ENCODE results near the gene LNX1.

LNX1 gene

DNA sequence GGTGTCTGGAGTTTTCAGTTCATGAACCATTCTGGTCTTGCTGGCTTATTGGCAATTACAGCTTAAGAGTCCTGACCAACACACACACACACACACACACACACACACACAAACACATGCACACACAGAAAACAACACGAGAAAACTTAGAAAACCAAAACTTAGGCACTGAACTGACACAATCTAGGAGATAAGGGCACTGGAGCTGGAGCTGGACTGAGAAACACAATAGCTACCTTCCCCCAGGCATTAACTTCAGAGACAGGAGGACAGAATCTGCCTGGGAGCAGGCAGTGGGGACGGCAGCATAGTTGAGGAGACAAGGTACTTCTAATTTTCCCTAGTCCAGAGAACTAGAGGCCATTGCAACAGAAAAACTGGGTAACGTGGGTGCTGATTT, 62.3 kb downstream of the LNX1 start:
- DNase-seq, result no peak

DNA sequence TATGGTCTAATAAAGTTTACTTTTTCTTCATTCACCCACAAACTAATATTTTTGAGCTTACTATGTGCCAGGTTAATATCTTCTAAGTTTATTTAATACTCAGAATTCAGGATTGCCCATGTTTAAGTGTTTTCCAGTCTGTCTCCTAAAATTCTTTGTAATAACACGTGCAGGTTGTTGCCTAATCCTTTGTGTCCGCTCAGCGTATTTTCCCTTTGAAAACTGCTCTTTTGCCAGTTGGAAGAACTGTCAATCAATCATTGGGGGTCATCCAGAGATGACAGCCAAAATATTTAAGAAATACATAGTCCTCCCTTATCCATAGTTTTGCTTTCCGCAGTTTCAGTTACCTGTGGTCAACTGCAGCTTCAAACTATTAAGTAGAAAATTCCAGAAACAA, 63.4 kb downstream of the LNX1 start:
- no peak for DNase-seq

DNA sequence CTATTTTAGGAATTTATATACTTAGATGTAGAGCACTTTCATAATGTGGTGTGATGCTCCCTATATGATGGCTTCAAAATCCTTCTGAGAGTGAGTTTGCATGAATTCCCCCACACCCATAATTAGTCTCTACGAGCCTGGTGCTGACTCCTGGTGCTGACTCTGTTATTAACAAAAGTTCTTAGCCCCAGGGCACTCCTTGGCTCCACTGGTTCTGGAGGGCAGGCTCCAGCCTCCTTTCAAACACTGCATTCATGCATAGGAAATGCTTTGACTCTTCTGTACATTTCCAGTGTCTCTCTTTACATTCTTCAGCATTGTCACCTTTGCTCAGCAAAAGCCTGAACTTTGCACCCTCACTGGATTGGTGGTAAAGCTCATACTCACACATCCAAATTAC, 64.0 kb downstream of the LNX1 start:
- no peak for DNase-seq

DNA sequence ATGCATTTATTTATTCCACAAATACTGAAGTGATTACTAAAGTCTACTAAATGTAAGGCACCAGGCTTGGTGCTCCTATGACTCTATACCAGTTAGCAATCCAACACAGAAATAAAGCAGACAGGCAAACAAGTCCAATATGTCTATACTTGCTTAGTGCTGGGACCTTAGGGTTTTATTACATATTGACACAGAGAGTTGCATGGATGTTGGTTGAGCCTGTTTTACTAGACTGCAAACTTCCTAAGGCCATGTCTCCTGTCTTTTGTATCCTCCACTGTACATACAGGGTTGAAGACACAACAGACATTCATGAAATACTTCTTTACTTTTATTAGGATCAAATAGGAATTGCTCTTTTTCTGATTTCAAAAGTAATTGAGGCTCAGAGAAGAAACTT, 69.0 kb downstream of the LNX1 start:
- no peak for DNase-seq

DNA sequence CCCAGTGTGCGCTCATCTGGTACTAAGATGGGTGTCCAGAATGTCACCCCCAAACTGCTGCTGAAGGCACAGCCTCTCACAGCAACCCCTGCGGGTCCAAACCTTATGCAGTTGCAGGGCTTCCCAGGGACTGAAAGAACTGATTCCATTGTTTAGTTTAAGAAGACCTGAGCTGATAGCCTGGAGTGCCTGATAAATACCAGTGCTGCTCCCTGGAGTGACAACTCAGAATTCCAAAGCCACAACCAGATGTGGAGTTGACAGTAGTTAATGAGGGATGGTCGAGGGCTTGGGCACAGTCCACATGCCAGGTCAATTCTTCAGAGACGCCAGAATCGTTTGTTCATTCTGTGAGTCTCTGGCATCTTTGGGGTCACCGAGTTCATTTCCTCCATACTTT, 71.2 kb downstream of the LNX1 start:
- DNase-seq, result no peak

DNA sequence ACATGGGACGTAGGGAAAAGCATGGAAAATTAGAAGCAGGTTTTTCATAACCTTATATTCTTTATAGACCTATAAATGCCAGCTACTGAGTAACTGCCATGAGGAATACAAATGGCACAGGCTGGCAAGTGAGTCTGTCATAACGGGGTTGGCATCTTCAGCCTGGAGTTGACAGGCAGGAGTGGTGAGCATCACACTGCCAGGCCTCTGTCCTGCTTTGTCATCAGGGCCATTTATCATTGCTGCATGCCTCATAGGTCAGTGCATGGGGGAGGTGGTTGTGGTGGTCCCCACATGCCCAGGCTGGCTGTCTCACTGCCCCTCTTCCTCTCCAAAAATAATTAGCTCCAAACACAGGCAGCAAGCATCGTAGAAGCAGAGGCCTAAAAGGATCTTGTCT, 72.5 kb downstream of the LNX1 start:
- DNase-seq, result no peak

DNA sequence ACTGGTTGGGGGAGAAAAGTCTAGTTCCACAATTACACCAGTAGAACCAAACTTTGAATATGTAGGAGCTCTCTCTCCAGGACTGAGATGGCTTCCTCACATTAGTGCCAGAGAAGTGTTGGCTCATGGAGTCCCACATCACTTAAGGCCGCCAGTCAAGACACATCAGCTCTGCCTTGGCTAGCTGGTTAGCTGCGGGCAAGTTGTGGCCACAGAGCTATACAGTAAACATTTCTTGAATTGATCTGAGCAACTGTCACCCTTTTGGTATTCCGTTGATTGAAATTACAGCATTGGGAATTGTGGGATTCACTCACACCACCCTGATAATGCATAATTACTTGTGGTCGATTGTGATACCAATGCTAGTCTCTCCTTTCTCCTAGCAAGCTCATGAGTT, 76.2 kb downstream of the LNX1 start:
- DNase-seq, result no peak

DNA sequence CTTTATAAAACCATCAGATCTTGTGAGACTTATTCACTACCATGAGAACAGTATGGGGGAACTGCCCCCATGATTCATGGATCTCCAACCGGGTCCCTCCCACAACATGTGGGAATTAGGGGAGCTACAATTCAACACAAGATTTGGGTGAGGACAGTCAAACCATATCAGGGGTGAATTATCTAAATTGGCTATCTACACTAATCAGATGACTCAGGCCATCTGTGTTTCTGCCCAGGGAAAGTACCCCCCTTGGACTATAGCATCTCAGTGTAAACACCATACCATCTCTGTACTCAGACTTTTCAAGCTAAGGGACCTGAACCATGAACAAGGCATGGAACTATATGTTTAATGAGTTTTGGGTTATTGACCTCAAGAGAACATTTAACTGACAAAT, 76.8 kb downstream of the LNX1 start:
- no peak for DNase-seq

DNA sequence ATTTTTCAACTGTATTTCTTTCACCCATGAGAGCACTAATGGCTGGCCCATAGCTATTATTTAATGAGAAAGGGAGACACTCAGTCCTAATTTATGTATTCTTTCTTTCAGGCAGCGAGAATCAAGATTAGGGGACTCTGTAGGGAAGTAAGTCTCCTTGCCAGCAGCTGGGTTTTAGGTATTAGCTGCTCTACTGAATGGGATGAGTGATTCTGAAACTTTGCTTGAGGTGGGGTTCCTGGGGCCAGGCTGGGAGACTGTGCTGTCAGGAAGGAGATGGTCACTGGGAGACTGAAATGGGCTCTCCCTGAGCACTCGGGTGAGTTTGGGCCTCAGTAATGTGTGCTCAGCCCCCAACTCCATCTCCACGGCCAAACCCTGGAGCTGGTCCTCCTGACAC, 78.7 kb downstream of the LNX1 start:
- no peak for DNase-seq

DNA sequence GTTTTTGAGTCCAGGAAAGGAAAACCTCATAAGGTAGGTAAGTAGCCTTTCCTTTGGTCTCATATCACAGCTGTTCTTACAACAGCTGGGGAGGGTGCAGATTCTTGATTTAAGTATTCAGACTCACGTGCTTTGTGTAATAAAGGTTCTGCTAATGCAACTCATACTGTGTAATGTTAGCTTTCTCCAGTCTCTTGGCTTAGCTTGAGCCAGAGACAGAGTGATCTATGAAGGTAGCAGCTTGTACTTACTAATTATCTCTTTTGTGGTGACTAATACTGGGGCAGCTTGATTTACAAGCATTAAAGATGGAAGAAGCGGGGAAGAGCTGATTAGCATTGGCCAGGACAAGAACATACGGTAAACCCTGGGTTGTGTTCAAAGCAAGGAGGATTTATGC, 80.3 kb downstream of the LNX1 start:
- DNase-seq, result no peak

DNA sequence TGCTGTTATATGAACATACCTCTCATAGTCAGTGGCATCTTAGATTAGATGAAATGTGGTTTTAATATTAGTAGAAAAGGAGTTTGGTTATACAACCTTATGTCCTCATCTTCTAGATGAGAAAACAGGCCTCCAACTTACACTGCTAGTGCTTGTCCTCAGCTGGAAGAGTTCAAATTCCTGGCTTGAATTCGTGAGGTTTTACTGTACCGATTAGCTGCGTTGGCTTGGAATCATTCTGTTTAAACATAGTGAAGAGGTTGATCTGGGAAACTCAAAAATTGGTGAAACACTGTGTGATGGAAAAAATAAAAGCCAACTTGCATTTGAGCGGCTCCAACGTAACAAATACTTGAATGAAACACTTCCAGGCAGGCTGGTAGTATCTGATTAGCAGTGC, 81.0 kb downstream of the LNX1 start:
- no peak for DNase-seq

DNA sequence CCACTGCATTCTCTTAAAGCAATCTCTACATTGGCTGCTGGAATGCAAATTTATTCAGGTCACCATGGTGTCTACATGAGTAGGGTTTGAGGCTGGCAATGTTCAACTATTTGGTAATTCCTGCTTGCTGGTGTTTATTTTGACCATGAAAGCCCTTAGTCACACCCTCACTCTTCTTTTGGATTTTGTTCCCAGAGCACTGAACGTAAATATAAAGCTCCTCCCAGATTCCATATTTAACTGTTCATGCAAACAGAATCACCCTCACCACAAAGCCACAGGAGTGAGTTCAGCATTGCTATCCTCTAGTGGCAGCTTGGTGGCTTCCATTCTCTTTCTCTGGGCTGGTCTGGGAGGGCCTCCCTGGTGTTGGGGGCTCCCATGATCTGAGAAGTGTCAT, 82.8 kb downstream of the LNX1 start:
- no peak for DNase-seq

DNA sequence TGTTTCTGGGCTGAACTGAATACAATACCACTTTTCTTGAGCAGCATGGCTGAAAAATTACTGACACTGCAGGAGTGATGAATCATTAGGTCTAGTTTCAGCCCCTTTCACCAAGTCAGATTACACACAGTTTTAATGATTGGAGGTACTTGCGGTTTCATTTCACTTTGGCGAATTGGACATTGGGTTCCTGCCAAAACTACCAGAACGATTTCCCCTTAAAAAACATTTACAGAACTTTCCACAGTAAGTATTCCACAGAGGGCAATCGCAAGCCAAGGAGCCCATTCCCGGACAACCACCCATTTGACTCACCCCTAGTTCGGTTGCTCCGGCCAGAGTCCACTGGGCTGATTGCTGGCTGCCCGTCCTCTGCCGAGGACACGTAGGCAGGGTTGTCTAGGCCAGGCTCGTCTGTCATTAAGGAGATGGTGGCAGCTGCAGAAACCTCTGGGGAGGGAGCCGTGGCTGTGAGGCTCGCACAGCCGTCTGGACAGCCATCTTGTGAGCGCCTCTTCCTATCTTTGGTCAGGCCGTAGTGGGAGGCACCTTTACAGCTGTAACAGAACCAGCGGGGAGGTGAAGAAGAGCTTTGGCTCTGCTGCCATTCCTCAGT, 83.5 kb downstream of the LNX1 start:
- peak; percentile 26 for DNase-seq

DNA sequence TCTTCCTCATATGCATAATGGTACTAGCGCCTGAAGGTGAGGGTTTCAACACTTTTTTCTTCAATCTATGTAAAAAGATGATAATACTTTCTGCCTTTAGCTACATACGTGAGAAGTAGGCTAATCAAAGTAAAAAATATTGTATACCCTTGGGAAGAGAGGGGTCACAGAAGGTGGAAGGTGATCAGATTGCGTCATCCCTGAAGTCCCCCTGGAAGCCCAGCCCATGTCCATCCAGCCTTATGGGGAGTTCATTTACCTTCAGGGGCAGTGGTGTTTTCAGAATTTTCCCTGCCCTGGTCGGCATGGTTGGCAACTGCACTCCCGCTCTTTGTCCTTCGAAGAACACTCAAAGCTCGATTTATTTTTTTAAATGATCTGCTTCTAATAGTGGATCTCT, 84.2 kb downstream of the LNX1 start:
- no peak for DNase-seq

DNA sequence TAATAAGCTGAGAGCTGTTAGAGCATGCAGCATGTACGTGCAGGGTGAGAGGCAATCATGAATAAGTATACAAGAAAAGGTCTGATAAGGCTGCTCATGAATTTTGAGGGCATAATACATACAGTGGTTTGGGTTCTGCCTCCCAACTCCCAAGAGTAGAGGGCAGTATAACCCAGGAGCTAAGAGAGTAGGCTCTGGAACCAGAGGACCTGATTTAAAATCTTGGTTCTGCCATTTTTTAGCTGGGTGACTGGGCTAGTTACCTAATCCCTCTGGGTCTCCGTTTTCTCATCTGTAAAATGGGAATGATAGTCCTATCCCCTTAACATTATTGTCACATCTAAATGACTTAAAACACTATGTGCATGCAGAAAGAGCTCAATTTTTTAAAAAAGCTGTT, 85.3 kb downstream of the LNX1 start:
- no peak for DNase-seq

DNA sequence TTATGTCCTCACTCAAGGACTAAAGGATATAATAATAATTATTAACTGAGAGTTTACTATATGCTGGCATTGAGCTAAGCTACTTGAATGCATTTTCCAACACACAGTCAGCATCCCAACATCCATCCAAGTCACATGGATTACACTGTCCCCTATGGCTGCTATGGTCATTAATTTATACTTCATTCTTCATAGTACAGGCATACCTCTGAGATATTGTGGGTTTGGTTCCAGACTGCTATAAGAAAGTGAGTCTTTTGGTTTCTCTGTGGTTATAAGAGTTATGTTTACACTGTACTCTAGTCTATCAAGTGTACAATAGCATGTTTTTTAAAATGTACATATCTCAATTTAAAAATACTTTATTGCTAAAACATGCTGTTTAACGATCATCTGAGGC, 89.2 kb downstream of the LNX1 start:
- no peak for DNase-seq

DNA sequence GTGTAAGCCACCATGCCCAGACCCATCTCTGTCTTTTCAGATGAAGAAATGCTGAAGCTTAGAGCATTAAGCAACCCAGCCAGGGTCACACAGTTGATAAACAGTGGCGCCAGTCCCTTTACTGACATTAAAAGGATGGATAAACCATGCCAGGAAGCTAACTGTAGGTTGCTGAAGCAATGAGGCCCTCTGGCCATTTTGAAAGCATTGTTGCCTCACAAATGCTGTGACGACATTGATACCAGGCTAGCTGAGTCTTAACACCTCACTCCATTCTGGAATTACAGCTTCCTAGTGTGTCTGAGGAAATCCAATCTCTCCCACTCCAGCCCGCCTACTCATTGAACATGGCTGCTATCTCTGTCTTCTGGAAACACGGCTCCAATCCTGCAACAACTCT, 89.7 kb downstream of the LNX1 start:
- DNase-seq, result no peak

DNA sequence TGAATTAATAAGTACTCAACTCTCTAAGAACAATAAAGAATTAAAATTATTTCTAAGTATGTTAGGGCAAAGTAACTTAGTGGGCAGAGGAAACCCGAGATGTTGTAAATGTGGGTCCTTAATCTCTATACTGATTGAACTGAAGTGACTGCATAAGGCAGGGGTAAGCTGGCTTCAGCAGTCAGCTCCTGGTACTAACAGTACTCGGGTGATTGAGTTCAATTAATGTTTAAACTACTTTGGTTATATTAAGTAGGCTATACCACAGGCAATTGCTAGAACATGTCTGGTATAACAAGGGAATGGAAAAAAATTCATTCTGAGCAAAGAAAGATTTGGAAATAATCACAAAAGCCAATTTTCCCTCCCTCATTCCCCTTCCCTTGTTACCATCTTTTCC, 90.7 kb downstream of the LNX1 start:
- no peak for DNase-seq

DNA sequence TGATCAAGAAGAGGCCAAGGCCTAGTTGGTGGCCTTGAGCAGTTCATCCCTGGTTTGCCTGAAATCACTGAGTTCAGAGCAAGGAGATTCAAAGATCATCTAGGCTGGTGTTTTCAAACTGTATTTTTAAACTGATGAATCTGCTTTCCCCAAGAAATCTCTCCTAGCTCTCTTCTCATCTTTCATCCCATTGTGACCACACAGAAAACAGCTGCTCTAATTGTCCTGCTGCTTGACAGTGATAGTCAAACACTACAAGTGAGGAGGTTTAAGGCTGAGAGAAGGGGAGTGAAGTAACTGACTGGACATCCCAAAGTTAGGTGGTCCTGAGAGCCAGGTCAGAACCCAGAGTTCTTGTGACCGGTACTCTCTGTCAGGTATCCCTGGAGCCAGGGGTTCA, 91.5 kb downstream of the LNX1 start:
- no peak for DNase-seq

DNA sequence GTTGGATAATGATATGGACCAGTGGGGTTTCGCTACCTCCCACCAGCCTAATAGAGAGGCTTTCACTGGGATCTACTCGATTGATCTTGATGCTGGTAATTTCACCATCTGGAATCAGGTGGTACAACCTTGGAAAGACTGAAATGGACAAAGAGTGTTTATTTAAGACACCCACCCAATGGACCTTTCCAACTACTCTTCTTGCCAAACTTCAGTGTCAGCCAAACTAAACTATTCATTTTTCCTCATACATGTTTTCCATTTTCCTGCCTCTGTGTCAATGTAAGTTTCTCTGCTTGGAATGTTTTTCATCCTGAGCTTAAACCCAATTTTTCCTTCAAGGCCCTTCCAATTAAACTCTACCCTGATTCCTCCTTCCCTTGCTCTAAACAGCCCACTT, 92.6 kb downstream of the LNX1 start:
- no peak for DNase-seq

DNA sequence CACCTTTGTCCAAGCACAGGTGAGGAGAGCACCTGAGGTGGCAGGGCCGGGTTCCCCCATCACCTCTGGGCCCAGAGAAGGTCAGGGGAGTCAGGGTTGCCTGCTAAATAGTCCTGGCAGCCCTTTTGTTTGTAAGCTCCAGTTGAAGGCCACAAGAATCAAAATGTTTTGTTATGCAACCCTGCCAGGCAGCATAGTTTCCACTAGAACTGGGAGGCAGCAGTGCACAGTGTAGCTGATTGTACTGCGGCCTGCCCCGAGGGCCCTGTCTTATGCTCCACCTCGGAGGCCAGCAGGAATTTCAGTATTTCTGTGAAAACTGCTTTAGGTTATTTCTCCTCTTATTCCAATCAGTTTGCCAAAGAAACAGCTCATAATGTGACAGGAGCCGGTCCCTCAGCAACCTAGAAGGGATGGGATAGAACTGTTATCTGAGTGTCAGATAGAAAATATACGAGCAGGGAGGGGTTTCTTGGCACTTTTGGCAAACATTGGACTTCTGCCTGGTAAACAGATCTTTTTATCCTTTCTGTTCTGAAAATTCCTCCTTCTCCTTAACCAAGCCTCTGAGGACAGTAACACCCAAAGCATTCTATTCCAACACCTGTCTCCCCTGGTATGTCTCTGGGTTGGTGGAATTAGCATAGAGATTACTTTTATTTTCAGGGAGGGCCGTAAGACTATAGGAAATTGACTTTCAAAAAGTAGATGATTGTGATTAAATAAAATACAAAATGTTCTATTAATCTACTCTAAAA, 93.6 kb downstream of the LNX1 start:
- no peak for DNase-seq

DNA sequence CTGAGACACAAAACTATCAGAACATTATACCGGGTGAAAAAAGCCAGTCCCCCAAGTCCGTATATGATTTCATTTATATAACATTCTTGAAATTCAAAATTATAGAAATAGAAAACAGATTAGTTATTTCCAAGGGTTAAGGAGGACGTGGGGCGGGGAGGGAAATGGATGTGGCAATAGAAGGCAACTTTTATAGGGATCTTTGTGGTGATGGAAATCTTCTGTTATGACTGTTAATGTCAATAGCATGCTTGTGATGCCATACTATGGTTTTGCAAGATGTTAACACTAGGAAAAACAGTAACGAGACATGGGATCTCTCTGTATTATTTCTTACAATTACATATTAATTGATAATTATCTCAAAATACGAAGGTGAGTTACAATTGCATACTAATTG, 96.4 kb downstream of the LNX1 start:
- no peak for DNase-seq

DNA sequence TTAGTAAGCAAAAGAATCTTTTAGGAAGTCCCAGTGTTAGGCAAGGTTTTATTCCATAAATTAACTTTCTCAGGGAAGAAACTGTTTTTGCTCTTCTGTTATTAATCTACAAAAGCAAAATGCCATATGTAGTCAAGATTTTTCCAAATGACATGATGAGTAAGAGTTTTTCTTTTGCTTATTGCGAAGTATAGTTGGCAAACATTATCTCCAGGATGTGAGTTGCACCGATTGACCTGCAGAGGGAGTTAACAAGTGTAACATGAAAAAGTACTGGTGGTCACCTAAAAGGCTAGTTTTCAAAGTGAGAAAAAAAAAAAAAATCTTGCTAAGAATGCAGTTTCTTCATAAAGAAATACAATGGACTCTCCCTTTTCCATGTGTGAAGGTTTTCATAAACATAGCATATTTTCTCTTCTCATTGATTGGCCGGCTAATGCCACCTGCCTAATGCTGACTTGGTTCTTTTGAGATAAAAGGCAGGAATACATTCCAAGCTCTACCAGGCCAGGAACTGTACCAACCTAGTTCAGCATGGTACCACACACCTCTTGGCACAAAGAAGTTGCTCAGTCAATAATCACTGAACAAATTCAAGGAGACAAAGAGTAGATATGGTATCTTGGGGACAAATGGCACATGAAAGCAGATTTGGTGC, 100.2 kb downstream of the LNX1 start:
- no peak for DNase-seq

DNA sequence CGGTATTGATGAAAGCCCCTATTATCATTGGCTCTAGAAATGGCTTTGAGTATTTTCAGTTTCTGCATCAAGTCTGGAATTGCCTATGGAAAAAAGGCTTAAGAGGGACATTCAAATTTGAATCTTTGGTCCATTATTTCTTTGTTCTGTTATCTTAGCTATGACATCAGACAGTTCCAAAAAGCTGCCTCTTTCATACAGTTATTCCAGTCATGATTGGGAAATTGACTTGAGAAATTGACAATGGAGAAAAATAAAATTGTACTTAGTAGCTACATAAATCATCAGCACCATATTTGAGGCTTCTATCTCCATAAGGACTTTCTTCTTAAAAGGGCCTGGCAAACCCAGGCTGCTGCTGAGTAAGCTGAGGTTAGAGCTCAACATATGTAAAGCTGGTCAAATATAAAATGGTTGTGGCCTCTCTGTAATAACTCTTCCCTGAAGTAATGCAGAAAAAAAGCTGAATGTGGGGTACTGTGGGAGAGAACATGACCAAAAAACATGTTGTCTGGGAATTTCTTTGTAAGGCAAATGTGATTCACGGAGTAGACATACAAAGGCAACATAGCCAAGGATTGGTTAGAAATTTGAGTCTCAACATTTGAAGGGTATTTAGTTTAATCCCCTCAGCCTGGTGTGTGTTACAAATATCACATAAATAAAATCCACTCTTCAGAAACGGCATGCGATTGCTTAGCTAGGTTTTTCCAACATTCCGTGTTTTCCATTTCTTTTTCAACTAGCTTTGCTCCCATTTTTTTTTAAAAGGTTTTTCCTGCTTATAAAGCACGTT, 100.9 kb downstream of the LNX1 start:
- no peak for DNase-seq
